Measurements from ENCODE around the gene NRN1.
A peak's percentile ranks its signal among the peaks of the same experiment; 100 is the strongest.

NRN1 gene

DNA sequence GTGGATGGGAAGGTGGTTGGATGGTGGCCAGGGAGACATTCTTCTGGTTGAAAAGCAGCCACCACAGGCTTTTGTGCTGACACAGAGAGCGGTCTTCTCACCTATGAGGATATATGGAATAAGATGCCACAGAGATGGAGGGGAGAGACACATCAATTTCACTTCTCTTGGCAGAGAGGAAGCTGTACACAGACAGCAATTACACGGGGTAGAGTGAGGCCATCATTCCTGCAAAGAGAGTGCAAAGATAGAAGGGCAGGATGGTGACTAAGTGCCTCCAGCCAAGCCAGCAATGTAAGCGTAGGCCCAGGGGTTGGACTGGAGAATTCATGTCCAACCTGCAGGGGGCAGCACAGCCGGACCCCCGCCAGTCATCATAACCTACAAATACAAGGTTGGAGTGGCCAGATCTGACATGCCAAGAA, 56.4 kb downstream of the NRN1 start:
- Histone ChIP-seq H3K27ac (no peak overlapping the region), H3K9me3 (no peaks in the 10 kb centered on the region), H3K27me3 (peaks cover 63% of the 10 kb centered on the region), H3K36me3 (no peaks in the 10 kb centered on the region), H3K4me3 (ENCODE audit: low read depth in 1 of 2, low read length in 1 of 2) (no peak overlapping the region), H3K4me1 (ENCODE audit: control insufficient read depth in 1 of 2, insufficient read depth in 1 of 2, low read depth in 1 of 2, low read length in 1 of 2) (no peaks in the 10 kb centered on the region)
- TF ChIP-seq, protein P1, sequence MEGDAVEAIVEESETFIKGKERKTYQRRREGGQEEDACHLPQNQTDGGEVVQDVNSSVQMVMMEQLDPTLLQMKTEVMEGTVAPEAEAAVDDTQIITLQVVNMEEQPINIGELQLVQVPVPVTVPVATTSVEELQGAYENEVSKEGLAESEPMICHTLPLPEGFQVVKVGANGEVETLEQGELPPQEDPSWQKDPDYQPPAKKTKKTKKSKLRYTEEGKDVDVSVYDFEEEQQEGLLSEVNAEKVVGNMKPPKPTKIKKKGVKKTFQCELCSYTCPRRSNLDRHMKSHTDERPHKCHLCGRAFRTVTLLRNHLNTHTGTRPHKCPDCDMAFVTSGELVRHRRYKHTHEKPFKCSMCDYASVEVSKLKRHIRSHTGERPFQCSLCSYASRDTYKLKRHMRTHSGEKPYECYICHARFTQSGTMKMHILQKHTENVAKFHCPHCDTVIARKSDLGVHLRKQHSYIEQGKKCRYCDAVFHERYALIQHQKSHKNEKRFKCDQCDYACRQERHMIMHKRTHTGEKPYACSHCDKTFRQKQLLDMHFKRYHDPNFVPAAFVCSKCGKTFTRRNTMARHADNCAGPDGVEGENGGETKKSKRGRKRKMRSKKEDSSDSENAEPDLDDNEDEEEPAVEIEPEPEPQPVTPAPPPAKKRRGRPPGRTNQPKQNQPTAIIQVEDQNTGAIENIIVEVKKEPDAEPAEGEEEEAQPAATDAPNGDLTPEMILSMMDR (IDR thresholded peaks at IDR 0.05) = peak; percentile 20
